Psoas muscle (tissue), 8 donors: ENCODE measurements around the gene PEX19. TPM values are rescaled to one million over a fixed set of nuclear protein-coding genes. Genes with fewer than 3 reads are reported as not detected.

Experiments
- ATAC-seq, 4 donors: fragments of 200-7000 bp; cut with Tn5 transposase; one replicate each; pipeline ENCODE4 v1.9.1; 2020; ENCODE audit warnings: moderate library complexity in 3 of 4, mild to moderate bottlenecking in 2 of 4
- DNase-seq, 2 donors: peaks; one replicate each; pipeline ENCODE4 v3.0.0-alpha.2; 2020
- H3K27ac ChIP-seq: fragments of 200-600 bp; one replicate; pipeline ENCODE4 v1.8.0; 2022
- H3K27me3 ChIP-seq, 3 donors: fragments of 200-600 bp in 1 of 3; one replicate each; pipeline versions ENCODE4 v1.6.1 to v1.8.0; 2013 to 2022; ENCODE audit warnings: low read length in 2 of 3, mild to moderate bottlenecking in 2 of 3, moderate library complexity in 1 of 3; ENCODE audit not compliant: insufficient read depth in 3 of 3
- H3K36me3 ChIP-seq, 2 donors: fragments of 200-600 bp in 1 of 2; one replicate each; pipeline versions ENCODE4 v1.6.1 to v1.8.0; 2013 to 2022; ENCODE audit warnings: low read depth in 1 of 2, mild to moderate bottlenecking in 1 of 2, moderate library complexity in 1 of 2; ENCODE audit not compliant: insufficient read depth in 1 of 2
- H3K4me1 ChIP-seq: fragments of 200-600 bp; one replicate; pipeline ENCODE4 v1.8.0; 2022
- H3K4me3 ChIP-seq: fragments of 200-600 bp; one replicate; pipeline ENCODE4 v1.8.0; 2022; ENCODE audit warnings: mild to moderate bottlenecking
- H3K9me3 ChIP-seq: fragments of 200-600 bp; one replicate; pipeline ENCODE4 v1.8.0; 2022
- WGBS, 3 donors: extraction: QIAGEN DNeasy Blood & Tissue Kit; methylation state at CpG; one replicate each; pipeline versions ENCODE4 v1.1.6 to v1.1.7; 2013; 5-methylcytosine and 5-hydroxymethylcytosine counted together
- intact Hi-C, 2 donors: fragments of 100-400 bp; cut with DNase I; formaldehyde crosslinking; loops; one replicate each; pipeline versions ENCODE4 v1.11.0 to v1.14.2; 2022
- polyA plus RNA-seq, 3 donors: library from polyadenylated mRNA; stranded (reverse); fragments of 200-250 nt; gene quantifications; one replicate each; pipeline ENCODE4 v1.2.3, GENCODE V29; 2013
- total RNA-seq, 4 donors: library from RNA; stranded (reverse); fragmentation: NEBNext Ultra II Directional in 2 of 4; extraction: Animal tissue kit (Norgen Biotek cat#: 25700) in 2 of 4; gene quantifications; one replicate each; pipeline versions ENCODE4 v1.2.1 to v1.2.4, GENCODE V29; 2021 to 2023
- TF ChIP-seq, protein P1 (sequence below): fragments of 200-600 bp; IDR thresholded peaks from one replicate; pipeline ENCODE4 v1.8.0; 2022; ENCODE audit warnings: antibody characterized with exemption
- donor health status: healthy with polysubstance abuse.
- donor health status: DM: no; HTN: no; CAD: no; lungs with moderate emphysema.
- donor health status: Bipolar disorder and iron deficiency.
- donor health status: healthy.
- donor health status: DM: yes; HTN: yes; CAD: no.
- donor health status: DM: no; HTN: no; CAD: no.
- donor health status: DM: no; HTN: no; CAD: no.
- donor health status: DM: yes; HTN: yes; CAD: no.

The PEX19 gene
- total and polyA plus RNA-seq, 7 donors, result 30.2 to 117 (median 78.1) TPM

DNA sequence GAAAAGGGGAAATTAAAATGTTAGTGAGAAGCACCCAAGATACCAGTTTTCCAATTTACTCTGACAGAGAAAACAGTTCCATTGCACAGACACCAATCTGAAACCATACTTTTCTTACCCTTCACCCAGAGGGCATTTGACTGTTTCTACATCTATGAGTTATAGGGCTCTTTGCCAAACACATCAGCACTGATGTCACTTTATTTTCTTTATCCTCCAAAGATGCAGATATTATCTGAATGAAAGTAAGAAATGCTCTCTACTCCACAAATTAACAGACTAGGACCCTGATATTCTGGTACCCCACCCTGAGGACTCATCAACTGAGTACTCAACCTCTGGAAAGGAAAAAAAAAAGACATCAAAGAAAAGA is 24.2 kb upstream of the PEX19 start:
- intact Hi-C loops, result no loop called here
- no peaks in the 10 kb centered on the region for H3K4me1 ChIP-seq

DNA sequence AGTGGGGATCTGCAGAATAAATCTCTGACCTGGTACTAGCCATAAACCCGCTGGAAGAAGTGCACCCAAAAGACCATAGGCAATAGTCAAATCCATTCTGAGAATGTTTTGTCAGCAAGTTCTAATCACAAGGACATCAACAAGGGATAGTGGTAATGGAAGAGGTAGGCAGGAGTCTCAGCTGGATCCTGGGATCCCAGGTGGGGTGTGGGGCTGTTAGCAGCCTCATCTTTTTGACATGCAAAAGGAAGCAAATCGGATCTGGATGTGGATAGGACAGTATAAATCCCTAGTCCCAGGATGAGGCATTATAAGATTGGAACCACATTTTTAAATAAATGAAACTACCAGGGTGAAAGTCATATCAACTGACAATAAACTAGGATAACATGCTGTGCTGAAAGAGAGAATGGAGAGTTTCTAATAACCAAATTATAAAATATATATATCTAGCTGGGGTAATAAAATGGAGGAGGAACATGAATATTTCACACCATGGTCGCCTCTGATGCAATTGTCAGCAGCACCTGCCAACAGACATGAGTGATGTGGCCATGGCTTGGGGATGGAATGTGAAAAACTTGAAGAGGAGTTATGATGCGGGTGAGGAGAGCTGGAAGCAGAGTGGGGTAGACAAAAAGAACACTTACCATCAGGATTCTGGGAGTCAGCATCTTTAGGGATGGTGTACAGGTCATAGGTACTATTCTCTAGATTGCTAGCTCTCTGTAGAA is 23.7 kb upstream of the PEX19 start:
- ATAC-seq, result peak in 3 of 4 donors; percentile 43 to 60 (median 44)
- no peak overlapping the region for H3K27ac ChIP-seq

More for the DNA sequence above, 24.2 kb upstream of the PEX19 start:
- no peaks in the 10 kb centered on the region for H3K27me3 ChIP-seq
- H3K36me3 ChIP-seq, result peaks cover 32 to 100% of the 10 kb centered on the region in 2 donors
- TF ChIP-seq, protein P1, sequence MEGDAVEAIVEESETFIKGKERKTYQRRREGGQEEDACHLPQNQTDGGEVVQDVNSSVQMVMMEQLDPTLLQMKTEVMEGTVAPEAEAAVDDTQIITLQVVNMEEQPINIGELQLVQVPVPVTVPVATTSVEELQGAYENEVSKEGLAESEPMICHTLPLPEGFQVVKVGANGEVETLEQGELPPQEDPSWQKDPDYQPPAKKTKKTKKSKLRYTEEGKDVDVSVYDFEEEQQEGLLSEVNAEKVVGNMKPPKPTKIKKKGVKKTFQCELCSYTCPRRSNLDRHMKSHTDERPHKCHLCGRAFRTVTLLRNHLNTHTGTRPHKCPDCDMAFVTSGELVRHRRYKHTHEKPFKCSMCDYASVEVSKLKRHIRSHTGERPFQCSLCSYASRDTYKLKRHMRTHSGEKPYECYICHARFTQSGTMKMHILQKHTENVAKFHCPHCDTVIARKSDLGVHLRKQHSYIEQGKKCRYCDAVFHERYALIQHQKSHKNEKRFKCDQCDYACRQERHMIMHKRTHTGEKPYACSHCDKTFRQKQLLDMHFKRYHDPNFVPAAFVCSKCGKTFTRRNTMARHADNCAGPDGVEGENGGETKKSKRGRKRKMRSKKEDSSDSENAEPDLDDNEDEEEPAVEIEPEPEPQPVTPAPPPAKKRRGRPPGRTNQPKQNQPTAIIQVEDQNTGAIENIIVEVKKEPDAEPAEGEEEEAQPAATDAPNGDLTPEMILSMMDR, result no peak
- no peaks in the 10 kb centered on the region for H3K9me3 ChIP-seq
- no peak for ATAC-seq
- H3K4me3 ChIP-seq, result no peak overlapping the region
- DNase-seq, result no peak
- no peak overlapping the region for H3K27ac ChIP-seq

DNA sequence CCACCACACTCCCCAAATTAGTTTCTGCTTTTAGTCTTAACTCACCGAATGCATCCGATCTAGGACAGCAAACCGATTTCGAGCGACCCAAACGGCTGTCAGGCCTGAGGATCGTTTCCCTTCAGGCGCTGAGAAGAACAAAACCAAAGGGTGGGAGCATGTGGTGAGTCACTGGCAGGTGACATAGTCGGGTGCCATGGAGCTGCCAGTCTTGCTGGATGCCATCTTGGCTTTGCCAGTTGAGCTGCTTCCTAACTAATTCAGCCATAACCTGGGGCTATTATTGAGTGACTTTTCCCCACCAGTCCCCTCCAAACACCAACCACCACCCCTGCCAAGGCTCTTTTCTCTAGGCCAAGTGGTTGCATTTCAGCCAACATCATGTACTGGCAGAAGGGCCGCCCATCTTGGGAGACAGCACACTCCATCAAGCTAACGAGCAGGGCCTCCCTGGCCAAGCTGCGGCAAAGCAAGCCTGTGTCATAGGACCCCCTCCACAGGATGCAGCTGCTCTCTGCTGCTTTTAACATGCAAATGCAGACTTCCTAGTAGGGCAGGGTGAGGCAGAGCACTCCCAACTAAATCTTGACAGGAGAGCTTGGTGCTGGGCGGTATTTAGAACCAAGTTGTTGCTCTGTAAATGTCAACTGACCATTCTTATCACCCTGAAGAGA is 22.3 kb upstream of the PEX19 start:
- DNase-seq (no peak), ATAC-seq (peak in 1 of 4 donors; percentile 11)
- TF ChIP-seq, protein P1, result no peak
- peaks cover 27 to 99% of the 10 kb centered on the region in 2 donors for H3K36me3 ChIP-seq
- H3K9me3 ChIP-seq, result no peaks in the 10 kb centered on the region
- no peaks in the 10 kb centered on the region for H3K27me3 ChIP-seq
- no peak overlapping the region for H3K27ac ChIP-seq
- H3K4me3 ChIP-seq, result no peak overlapping the region
- H3K4me1 ChIP-seq, result no peaks in the 10 kb centered on the region
- intact Hi-C loops, result no loop called here
- 76 to 81% (median 77%) methylated on average over 13 of the region's 13 CpGs for WGBS, 3 donors

More for the DNA sequence above, 23.7 kb upstream of the PEX19 start:
- 60 to 71% (median 62%) methylated on average over 4 of the region's 4 CpGs for WGBS, 3 donors
- H3K27me3 ChIP-seq, result no peaks in the 10 kb centered on the region
- H3K4me3 ChIP-seq, result no peak overlapping the region
- TF ChIP-seq, protein P1, result no peak
- peaks cover 34 to 100% of the 10 kb centered on the region in 2 donors for H3K36me3 ChIP-seq
- intact Hi-C loops, result no loop called here
- H3K9me3 ChIP-seq, result no peaks in the 10 kb centered on the region
- H3K4me1 ChIP-seq, result no peaks in the 10 kb centered on the region
- DNase-seq, result no peak

DNA sequence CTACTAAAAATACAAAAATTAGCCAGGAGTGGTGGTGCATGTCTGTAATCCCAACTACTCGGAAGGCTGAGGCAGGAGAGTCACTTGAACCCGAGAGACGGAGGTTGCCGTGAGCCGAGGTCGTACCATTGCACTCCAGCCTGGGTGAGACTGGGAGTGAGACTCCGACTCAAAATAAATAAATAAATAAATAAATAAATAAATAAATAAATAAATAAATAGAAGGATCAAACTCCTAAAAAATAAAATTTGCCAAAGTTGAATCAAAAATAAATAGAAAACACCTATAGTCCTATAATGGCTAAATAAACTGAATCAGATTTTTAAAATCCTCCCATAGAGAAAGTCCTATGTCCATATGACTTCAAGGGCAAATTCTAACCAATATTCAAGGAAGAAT is 15.2 kb upstream of the PEX19 start:
- H3K27ac ChIP-seq, result no peak overlapping the region
- ATAC-seq (no peak), DNase-seq (no peak)
- no peak overlapping the region for H3K4me3 ChIP-seq
- H3K4me1 ChIP-seq, result no peaks in the 10 kb centered on the region
- intact Hi-C loops, result no loop called here
- TF ChIP-seq, protein P1, result no peak
- 78 to 87% (median 87%) methylated on average over 7 of the region's 7 CpGs for WGBS, 3 donors
- no peaks in the 10 kb centered on the region for H3K27me3 ChIP-seq
- H3K9me3 ChIP-seq, result no peaks in the 10 kb centered on the region
- peaks cover 17 to 99% of the 10 kb centered on the region in 2 donors for H3K36me3 ChIP-seq
